Epithelial cell of esophagus (primary cell): ENCODE measurements around the gene CLDN15.
A peak's percentile ranks its signal among the peaks of the same experiment; 100 is the strongest.

ENCODE experiments used
- DNase-seq: peaks from one replicate; pipeline ENCODE4 v3.0.0; 2010; ENCODE audit warnings: low read depth
- H3K4me3 ChIP-seq: 2 replicates; pipeline ENCODE4 v1.5.1; 2011; ENCODE audit warnings: mild to moderate bottlenecking, low read length, control low read depth
- TF ChIP-seq, protein P1 (sequence below): IDR thresholded peaks from 2 replicates; pipeline ENCODE4 v1.5.1; 2011; ENCODE audit warnings: low read depth, mild to moderate bottlenecking, low read length, control low read depth, inconsistent platforms; ENCODE audit not compliant: insufficient read depth; ENCODE audit errors: missing control alignments

The CLDN15 gene

DNA sequence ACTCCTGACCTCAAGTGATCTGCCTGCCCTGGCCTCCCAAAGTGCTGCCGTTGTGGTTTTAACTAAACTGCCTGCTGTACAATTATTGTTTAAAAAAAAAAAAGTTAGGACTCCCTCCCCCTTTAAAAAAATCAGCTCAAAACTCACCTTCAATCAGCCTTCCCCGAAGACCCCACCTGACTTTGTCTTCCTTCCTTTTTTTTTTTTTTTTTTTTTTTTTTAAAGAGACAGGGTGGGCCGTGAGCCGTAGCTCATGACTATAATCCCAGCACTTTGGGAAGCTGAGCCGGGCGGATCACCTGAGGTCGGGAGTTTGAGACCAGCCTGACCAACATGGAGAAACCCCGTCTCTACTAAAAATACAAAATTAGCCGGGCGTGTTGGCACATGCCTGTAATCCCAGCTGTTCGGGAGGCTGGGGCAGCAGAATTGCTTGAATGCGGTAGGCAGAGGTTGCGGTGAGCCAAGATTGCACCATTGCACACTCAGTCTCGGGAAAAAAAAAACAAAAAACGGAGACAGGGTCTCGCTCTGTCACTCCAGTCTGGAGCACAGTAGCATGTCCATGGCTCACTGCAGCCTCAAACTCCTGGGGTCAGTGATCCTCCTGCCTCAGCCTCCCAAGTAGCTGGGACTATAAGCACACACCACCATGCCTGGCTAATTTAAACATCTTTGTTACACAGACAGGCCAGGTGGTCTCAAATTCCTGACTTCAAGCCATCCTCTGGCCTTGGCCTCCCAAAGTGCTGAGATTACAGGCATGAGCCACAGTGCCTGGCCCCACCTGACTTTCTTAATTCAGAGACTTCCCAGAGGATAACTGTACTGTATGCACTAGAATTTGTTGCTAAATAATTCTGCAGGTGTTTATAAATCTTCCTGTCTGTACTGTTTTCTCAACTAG, 4.1 kb upstream of the CLDN15 start:
- TF ChIP-seq, protein P1, sequence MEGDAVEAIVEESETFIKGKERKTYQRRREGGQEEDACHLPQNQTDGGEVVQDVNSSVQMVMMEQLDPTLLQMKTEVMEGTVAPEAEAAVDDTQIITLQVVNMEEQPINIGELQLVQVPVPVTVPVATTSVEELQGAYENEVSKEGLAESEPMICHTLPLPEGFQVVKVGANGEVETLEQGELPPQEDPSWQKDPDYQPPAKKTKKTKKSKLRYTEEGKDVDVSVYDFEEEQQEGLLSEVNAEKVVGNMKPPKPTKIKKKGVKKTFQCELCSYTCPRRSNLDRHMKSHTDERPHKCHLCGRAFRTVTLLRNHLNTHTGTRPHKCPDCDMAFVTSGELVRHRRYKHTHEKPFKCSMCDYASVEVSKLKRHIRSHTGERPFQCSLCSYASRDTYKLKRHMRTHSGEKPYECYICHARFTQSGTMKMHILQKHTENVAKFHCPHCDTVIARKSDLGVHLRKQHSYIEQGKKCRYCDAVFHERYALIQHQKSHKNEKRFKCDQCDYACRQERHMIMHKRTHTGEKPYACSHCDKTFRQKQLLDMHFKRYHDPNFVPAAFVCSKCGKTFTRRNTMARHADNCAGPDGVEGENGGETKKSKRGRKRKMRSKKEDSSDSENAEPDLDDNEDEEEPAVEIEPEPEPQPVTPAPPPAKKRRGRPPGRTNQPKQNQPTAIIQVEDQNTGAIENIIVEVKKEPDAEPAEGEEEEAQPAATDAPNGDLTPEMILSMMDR = no peak
- DNase-seq = peak; percentile 75
- no peak overlapping the region for H3K4me3 ChIP-seq

DNA sequence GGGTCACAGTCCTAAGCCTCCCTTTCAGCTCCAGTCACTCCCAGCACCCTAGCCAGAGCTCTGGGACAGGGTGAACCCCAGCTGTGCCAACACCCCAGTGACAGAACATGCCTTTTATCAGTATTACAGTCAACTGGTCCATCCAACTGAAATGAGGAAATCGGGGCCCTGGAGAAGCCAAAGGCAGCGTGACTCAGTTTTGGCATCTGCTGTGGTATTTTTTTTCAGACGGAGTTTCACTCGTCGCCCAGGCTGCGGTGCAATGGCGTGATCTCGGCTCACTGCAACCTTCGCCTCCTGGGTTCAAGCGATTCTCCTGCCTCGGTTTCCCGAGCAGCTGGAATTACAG, 3.4 kb upstream of the CLDN15 start:
- DNase-seq = peak; percentile 32
- H3K4me3 ChIP-seq = no peak overlapping the region
- TF ChIP-seq, protein P1 = no peak

DNA sequence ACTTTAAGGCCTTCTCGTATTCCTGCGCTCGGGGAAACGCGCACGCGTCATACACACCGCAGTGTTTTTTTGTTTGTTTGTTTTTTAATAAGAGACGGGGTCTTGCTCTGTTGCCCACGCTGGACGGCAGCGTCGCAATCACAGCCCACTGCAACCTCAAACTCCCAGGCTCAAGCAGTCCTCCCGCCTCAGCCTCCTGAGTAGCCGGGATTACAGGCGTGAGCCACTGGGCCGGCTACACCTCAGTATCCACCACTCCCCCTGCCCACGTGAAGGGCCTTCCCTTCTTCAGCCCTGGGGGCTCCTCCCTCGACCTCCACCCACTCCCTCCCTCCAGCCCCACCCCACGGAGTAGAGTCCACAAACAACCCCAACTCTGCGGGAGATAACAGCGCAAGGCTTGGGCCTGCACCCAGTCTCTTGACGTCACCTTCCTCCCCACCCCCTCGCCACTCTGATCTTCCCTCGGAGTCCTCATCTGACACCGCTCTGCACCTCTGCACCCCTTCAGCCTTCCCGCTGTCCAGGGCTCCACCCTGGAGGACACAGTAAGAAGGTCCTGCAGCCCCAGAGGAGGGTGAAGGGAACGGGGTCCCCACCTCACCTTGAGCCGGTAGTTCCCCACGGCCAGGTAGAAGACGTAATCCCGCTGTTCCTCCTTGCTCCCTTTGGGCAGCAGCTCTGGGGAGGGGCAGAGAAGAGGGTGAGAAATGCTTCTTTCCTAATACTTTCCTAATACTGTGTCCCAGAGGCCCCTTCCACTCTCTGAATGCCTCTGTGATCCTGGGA, 2.8 kb upstream of the CLDN15 start:
- TF ChIP-seq, protein P1 = no peak
- DNase-seq = no peak
- H3K4me3 ChIP-seq = no peak overlapping the region

DNA sequence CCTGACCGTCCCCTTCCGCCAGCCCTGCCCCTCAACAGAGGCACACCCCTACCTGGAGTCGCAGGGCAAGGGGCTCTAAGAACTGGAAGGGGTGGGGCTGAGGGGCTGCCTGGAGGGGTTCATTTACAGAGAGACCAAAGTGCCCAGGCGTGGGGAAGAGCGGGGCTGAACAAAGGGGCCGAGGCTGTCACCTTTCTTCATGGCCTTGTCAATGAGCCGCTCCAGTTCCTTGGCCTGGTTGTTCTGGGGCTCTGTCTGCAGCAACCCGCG, 2.3 kb upstream of the CLDN15 start:
- no peak for DNase-seq
- TF ChIP-seq, protein P1 = no peak
- H3K4me3 ChIP-seq = no peak overlapping the region

DNA sequence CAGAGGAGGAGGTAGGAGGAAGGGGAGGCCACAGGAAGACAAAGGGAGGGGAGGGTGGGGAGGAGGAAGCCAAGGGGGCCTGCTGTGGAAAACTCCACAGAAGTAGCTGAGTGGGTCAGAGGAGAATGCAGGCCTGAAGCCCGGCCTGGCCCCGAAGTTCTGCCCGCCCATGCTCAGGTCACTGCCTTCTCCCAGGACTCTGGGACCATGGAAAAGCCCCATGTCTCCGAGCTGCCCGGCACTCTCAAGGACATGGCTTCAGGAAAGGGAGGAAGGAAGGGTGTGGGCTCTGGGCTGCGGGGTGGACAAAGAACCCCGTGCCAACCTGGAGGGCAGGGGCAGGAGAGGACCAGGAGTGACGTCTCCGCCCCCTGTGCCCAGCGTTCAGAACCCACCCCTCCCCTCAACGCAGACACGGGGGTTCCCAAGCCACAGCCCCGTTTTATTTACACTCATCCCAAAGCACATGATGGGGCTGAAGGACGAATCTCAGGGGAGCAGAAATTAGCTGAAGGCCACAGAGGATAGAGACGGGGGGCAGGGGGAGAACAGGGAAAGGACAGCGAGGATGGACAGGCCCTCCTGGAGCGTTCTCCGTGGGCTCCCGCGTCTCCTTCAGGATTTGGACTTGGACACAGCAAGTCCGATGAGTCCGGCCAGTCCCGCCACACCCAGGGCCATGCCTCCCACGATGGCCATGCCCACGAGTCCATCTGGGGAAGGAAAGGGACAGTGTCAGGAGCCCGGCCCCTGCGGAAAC, 1.8 kb upstream of the CLDN15 start:
- TF ChIP-seq, protein P1 = no peak
- no peak overlapping the region for H3K4me3 ChIP-seq

DNA sequence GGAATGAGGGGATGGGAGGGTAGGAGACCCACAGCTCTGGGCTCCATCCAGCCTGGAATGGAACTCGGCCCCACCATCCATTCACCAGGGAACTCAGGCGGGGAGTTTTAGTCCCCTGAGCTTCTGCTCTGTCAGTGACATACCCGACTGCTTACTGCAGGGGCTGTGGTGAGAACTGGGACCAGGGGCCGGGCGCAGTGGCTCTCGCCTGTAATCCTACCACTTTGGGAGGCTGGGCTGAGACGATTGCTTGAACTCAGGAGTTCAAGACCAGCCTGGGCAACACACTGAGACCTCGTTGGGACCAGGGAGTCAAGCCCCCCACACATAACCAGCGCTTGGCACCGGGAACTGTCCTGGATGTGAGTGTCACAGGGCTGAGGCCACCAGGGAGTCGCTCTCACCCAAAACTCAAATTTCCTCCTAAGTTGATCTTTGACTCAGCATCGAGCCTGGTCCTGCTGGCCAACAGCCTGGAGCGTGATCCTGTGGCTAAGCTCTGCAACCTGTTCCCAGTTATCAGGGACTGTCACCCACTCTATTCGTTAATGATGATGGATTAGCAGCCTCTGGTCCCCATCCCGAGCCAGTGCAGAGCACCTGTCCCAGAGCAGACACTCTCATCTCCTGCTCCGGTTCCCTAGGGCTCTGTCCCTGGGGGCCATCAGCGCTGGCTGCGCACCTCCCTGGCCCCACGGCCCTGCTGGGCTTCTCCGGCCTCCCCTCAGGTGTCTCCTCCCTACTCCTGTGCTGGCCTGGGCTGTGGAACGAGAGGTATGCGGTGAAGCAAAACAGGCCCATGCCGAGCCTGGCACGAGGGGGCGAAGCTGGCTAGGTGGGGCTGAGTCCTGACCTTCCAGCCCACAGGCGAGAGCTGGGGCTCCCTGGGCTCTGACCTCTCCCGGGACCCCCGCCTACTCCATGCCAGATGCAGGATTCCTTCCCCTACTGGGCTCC, 902 bp upstream of the CLDN15 start:
- DNase-seq = no peak
- TF ChIP-seq, protein P1 = no peak

More for the DNA sequence above, 1.8 kb upstream of the CLDN15 start:
- DNase-seq = no peak

More for the DNA sequence above, 902 bp upstream of the CLDN15 start:
- no peak overlapping the region for H3K4me3 ChIP-seq
